Vagina (tissue), 2 donors: ENCODE results near the gene RANGAP1.

Experiments
- POLR2A ChIP-seq, 2 donors: fragments of 450-650 bp; IDR thresholded peaks; one replicate each; pipeline ENCODE4 v1.6.1; 2017; ENCODE audit warnings: antibody characterized with exemption in 2 of 2, mild to moderate bottlenecking in 2 of 2, moderate library complexity in 2 of 2
- TF ChIP-seq, protein P1 (sequence below), 3 experiments: fragments of 450-650 bp in 2 of 3; fragments of 200-600 bp in 1 of 3; sonication (generic) in 1 of 3; IDR thresholded peaks; one replicate each; pipeline ENCODE4 v1.5.1; 2017 to 2019; ENCODE audit warnings: antibody characterized with exemption in 3 of 3, mild to moderate bottlenecking in 2 of 3, moderate library complexity in 2 of 3

DNA sequence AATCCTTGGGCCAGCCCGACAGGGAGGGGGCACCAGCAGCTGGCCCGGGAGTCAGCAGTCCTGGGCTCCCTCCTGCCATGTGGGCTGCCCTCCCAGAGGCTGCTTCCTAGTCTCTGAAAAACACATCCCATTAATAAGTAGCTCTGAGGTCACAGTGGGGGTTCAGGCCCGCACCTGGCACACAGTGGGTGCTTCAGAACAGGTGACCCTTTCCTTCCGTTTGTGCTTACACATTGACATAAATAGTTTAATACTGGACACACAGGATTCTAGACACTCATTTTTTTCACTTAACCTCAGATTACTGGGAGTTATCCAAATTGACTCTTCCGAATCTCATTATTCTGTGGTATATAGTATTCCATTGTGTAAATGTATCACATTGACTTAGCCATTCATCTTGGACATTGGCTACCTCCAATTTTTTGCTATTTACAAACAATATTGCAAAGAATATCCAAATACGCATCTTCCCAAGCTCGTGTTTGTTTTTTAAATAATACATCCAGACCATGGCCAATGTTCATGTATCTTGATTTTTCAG is 44.8 kb downstream of the RANGAP1 start:
- TF ChIP-seq, protein P1, sequence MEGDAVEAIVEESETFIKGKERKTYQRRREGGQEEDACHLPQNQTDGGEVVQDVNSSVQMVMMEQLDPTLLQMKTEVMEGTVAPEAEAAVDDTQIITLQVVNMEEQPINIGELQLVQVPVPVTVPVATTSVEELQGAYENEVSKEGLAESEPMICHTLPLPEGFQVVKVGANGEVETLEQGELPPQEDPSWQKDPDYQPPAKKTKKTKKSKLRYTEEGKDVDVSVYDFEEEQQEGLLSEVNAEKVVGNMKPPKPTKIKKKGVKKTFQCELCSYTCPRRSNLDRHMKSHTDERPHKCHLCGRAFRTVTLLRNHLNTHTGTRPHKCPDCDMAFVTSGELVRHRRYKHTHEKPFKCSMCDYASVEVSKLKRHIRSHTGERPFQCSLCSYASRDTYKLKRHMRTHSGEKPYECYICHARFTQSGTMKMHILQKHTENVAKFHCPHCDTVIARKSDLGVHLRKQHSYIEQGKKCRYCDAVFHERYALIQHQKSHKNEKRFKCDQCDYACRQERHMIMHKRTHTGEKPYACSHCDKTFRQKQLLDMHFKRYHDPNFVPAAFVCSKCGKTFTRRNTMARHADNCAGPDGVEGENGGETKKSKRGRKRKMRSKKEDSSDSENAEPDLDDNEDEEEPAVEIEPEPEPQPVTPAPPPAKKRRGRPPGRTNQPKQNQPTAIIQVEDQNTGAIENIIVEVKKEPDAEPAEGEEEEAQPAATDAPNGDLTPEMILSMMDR (IDR thresholded peaks at IDR 0.05): no peak
- no peak for TF ChIP-seq POLR2A (IDR thresholded peaks at IDR 0.05)
